NB4 (cell line): ENCODE data around the gene NUFIP2.

Experiments
- DNase-seq: peaks from one replicate; pipeline ENCODE4 v3.0.0; 2010; ENCODE audit warnings: low read depth
- H3K4me3 ChIP-seq: one replicate; pipeline ENCODE4 v1.5.1; 2011; ENCODE audit warnings: mild to moderate bottlenecking, low read depth, low read length, moderate library complexity
- CTCF ChIP-seq: IDR thresholded peaks from one replicate; pipeline ENCODE4 v1.5.1; 2012; ENCODE audit warnings: low read depth, low read length
- MAX ChIP-seq: IDR thresholded peaks from 2 replicates; pipeline ENCODE4 v1.6.1; 2011; ENCODE audit warnings: low read depth, low read length
- MYC ChIP-seq: IDR thresholded peaks from 2 replicates; pipeline ENCODE4 v1.6.1; 2011; ENCODE audit warnings: low read depth, low read length
- POLR2A ChIP-seq: IDR thresholded peaks from 2 replicates; pipeline ENCODE4 v1.6.1; 2011; ENCODE audit warnings: mild to moderate bottlenecking; ENCODE audit not compliant: insufficient read length; ENCODE audit errors: extremely low read depth

NUFIP2 gene

GRCh38 chr17:29212094-29212631 is 81.8 kb downstream of the NUFIP2 start:
- no peak overlapping the region for H3K4me3 ChIP-seq
- no peak for DNase-seq
- TF ChIP-seq CTCF (no peak), MAX (no peak), MYC (no peak), POLR2A (no peak)

- DNase-seq: no peak
- no peak overlapping the region for H3K4me3 ChIP-seq
- no peak for TF ChIP-seq MAX
- TF ChIP-seq MYC: no peak
- TF ChIP-seq CTCF: no peak
- TF ChIP-seq POLR2A: no peak
Observed at GRCh38 chr17:29210879-29211278, 83.1 kb downstream of the NUFIP2 start.

GRCh38 chr17:29209073-29209472 is 84.9 kb downstream of the NUFIP2 start:
- DNase-seq: no peak
- H3K4me3 ChIP-seq: no peak overlapping the region
- TF ChIP-seq CTCF (no peak), MYC (no peak), MAX (no peak), POLR2A (no peak)

GRCh38 chr17:29207975-29208374 is 86.0 kb downstream of the NUFIP2 start:
- no peak for DNase-seq

More at GRCh38 chr17:29207975-29208374, 86.0 kb downstream of the NUFIP2 start:
- no peak overlapping the region for H3K4me3 ChIP-seq
- TF ChIP-seq CTCF: no peak
- no peak for TF ChIP-seq MYC
- no peak for TF ChIP-seq MAX
- no peak for TF ChIP-seq POLR2A
